ENCODE data around the gene GP9.

The GP9 gene

DNA sequence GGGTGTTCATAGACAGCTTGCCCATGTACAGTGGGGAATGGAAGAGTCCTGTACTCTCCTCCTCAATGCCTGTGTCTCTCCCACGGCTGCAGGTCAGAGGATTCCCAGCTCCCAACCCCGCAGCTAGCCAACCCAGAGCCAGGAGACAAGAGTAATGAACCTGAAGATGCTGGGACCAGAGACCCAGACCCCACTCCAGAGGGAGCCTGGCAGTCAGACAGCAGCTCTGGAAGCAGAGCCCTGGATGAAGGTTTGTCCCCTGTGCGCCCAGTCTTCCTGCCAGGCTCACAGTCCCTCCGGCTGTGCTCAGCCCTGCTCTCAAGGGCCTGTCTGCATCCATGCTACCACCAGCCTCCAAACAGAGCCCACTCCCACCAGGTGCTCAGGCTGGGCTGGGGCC is 30.0 kb upstream of the GP9 start:
- Histone ChIP-seq H3K4me3 (ENCODE audit: low read depth, low read length) (no peak overlapping the region), H3K27me3 (ENCODE audit: insufficient read depth, low read depth, severe bottlenecking) (no peaks in the 10 kb centered on the region), H3K36me3 (no peaks in the 10 kb centered on the region), H3K27ac (no peak overlapping the region), H3K9me3 (ENCODE audit: severe bottlenecking) (no peaks in the 10 kb centered on the region)
- TF ChIP-seq, protein P1, sequence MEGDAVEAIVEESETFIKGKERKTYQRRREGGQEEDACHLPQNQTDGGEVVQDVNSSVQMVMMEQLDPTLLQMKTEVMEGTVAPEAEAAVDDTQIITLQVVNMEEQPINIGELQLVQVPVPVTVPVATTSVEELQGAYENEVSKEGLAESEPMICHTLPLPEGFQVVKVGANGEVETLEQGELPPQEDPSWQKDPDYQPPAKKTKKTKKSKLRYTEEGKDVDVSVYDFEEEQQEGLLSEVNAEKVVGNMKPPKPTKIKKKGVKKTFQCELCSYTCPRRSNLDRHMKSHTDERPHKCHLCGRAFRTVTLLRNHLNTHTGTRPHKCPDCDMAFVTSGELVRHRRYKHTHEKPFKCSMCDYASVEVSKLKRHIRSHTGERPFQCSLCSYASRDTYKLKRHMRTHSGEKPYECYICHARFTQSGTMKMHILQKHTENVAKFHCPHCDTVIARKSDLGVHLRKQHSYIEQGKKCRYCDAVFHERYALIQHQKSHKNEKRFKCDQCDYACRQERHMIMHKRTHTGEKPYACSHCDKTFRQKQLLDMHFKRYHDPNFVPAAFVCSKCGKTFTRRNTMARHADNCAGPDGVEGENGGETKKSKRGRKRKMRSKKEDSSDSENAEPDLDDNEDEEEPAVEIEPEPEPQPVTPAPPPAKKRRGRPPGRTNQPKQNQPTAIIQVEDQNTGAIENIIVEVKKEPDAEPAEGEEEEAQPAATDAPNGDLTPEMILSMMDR (IDR thresholded peaks at IDR 0.05; ENCODE audit: low read depth, low read length), result no peak
- no peak for DNase-seq

DNA sequence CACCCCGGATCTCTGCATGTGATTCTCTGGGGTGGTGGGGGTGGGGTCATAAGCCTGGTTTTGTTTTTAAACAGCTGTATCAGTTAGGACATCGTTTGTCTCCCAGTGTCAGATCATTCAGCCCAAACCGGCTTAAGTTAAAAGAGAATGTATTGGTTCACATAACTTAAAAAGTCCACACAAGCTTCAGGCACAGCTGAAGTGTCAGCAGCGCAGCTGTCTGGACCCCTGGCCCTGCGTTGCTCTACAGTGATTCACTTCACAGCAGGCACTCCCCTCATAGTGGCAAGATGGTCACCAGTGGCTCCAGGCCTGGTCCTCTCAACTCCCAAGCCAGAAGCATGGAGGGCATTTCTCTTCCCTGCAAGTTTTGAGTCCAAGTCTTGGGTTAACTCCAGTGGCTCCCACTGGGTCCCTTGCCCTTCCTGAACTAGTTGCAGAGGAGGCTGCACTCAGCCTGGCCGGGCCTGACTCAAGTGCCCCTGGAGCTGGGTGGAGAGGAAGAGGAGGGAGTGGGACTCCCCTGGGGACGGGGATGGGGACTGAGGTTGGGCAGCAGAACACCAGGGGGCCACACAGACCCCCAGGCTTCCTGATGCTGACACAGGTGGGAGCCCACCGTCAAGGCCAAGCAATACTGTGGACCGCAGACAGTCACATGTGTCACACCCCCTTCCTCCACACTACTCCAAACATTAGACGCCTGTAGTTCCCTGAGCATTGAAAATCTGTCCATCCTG is 28.9 kb upstream of the GP9 start:
- no peak for DNase-seq

DNA sequence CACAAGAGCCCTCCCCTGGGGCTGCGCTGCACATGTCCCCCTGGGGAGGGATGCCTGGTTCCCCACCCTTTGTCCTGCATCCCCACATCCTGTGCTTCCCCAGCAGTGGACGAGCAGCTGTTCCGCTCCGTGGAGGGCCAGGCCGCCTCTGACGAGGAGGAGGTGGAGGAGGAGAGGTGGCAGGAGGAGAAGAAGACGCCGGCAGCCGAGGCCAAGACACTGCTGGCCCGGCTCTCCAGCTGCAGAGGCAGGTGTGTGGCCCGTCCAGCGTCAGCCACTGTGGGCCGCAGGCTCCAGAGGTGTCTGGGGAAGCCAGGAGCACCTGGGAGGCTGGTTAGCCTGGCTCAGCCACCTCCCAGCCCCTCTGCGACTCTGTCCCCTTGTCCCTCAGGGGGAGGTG is 27.9 kb upstream of the GP9 start:
- no peak overlapping the region for H3K27ac ChIP-seq
- no peak for DNase-seq
- no peak overlapping the region for H3K4me3 ChIP-seq (ENCODE audit: low read depth, low read length)
- H3K9me3 ChIP-seq (ENCODE audit: severe bottlenecking), result no peaks in the 10 kb centered on the region
- no peaks in the 10 kb centered on the region for H3K36me3 ChIP-seq
- TF ChIP-seq, protein P1 (IDR thresholded peaks at IDR 0.05; ENCODE audit: low read depth, low read length), result no peak
- no peaks in the 10 kb centered on the region for H3K27me3 ChIP-seq (ENCODE audit: insufficient read depth, low read depth, severe bottlenecking)

More for the DNA sequence above, 28.9 kb upstream of the GP9 start:
- Histone ChIP-seq H3K36me3 (no peaks in the 10 kb centered on the region), H3K27ac (no peak overlapping the region), H3K4me3 (ENCODE audit: low read depth, low read length) (no peak overlapping the region), H3K27me3 (ENCODE audit: insufficient read depth, low read depth, severe bottlenecking) (no peaks in the 10 kb centered on the region), H3K9me3 (ENCODE audit: severe bottlenecking) (no peaks in the 10 kb centered on the region)
- TF ChIP-seq, protein P1 (IDR thresholded peaks at IDR 0.05; ENCODE audit: low read depth, low read length), result no peak

DNA sequence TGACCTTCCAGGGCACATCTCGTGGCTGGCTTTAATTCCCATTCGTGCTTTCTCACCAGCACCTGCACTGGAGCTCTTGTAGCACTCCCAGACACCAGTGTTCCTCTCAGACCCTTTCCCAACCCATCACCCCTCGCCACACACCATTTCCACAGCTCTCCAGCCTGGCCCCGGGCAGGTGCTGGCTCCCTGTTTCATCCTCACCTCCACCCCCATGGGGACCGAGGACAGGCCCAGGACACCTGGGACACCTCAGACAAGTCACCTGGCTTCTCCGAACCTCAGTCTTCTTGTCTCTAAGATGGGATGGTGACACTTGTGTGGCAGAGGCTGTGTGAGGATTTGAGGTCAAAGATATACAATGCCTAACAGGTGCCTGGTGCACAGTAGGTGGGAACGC is 27.4 kb upstream of the GP9 start:
- H3K36me3 ChIP-seq, result no peaks in the 10 kb centered on the region
- no peak for DNase-seq
- no peaks in the 10 kb centered on the region for H3K27me3 ChIP-seq (ENCODE audit: insufficient read depth, low read depth, severe bottlenecking)
- H3K9me3 ChIP-seq (ENCODE audit: severe bottlenecking), result no peaks in the 10 kb centered on the region
- H3K4me3 ChIP-seq (ENCODE audit: low read depth, low read length), result no peak overlapping the region
- TF ChIP-seq, protein P1 (IDR thresholded peaks at IDR 0.05; ENCODE audit: low read depth, low read length), result no peak
- H3K27ac ChIP-seq, result no peak overlapping the region

DNA sequence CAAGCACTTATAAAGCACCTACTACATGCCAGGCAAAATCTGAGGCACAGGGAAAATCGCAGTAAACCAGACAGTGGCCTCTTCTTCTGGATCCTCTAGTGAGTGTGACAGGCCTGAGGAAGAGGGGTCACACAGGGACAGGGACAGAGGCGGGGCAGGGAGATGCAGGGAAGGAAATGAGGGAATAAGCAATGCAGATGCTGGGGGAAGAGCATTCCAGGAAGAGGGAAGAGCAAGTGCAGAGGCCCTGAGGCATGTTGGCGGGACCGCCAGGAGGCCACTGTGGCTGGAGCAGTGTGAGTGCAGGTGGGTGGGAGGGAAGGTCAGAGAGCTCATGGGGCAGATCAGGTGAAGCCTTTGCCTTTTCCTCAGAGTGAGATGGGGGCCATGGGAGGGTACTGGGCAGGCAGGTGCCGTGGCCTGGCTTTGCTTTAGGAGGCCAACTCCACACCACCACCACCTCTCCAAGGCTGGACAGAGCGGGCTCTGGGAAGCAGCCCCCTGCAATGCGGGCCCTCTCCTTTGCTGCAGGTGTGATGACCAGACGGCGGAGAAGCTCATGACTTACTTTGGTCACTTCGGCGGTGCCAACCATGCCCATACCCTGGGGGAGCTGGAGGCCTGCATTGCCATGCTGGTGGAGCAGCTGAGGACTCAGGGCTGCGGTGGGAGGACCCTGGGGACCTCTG is 26.8 kb upstream of the GP9 start:
- Histone ChIP-seq H3K27me3 (ENCODE audit: insufficient read depth, low read depth, severe bottlenecking) (no peaks in the 10 kb centered on the region), H3K27ac (no peak overlapping the region), H3K4me3 (ENCODE audit: low read depth, low read length) (no peak overlapping the region), H3K9me3 (ENCODE audit: severe bottlenecking) (no peaks in the 10 kb centered on the region), H3K36me3 (no peaks in the 10 kb centered on the region)
- TF ChIP-seq, protein P1 (IDR thresholded peaks at IDR 0.05; ENCODE audit: low read depth, low read length), result no peak
- no peak for DNase-seq
